HEK293 (cell line): ENCODE measurements around the gene CNGB1.

Experiments
- CTCF ChIP-seq: fragments of 450-650 bp; formaldehyde crosslinking; IDR thresholded peaks from 2 replicates; pipeline ENCODE4 v1.5.1; 2016; ENCODE audit warnings: missing biosample characterization, missing genetic modification characterization
- SP3 ChIP-seq: fragments of 450-650 bp; formaldehyde crosslinking; IDR thresholded peaks from 2 replicates; pipeline ENCODE4 v1.5.1; 2016; ENCODE audit warnings: missing biosample characterization, missing genetic modification characterization
- TCF7L2 ChIP-seq: IDR thresholded peaks from 2 replicates; pipeline ENCODE4 v1.6.1; 2011; ENCODE audit warnings: low read depth, mild to moderate bottlenecking, inconsistent platforms, low read length, moderate library complexity, borderline replicate concordance
- ZBTB11 ChIP-seq: fragments of 450-650 bp; formaldehyde crosslinking; conservative IDR thresholded peaks from 2 replicates; pipeline ENCODE4 v1.5.1; 2016; ENCODE audit warnings: low read depth, missing biosample characterization, missing genetic modification characterization
- ZFP41 ChIP-seq: fragments of 450-650 bp; formaldehyde crosslinking; IDR thresholded peaks from 2 replicates; pipeline ENCODE4 v1.5.1; 2016; ENCODE audit warnings: missing biosample characterization, missing genetic modification characterization, borderline replicate concordance
- ZNF2 ChIP-seq: fragments of 450-650 bp; formaldehyde crosslinking; IDR thresholded peaks from 2 replicates; pipeline ENCODE4 v1.5.1; 2016; ENCODE audit warnings: missing biosample characterization, missing genetic modification characterization
- ZNF335 ChIP-seq: fragments of 450-650 bp; formaldehyde crosslinking; conservative IDR thresholded peaks from 2 replicates; pipeline ENCODE4 v1.5.1; 2016; ENCODE audit warnings: missing biosample characterization, missing genetic modification characterization
- ZNF449 ChIP-seq: fragments of 450-650 bp; formaldehyde crosslinking; IDR thresholded peaks from 2 replicates; pipeline ENCODE4 v1.5.1; 2017; ENCODE audit warnings: missing biosample characterization, mild to moderate bottlenecking, missing genetic modification characterization, moderate library complexity
- ZNF529 ChIP-seq: fragments of 450-650 bp; formaldehyde crosslinking; IDR thresholded peaks from 2 replicates; pipeline ENCODE4 v1.5.1; 2017; ENCODE audit warnings: missing genetic modification characterization, missing biosample characterization; ENCODE audit not compliant: insufficient replicate concordance
- ZNF530 ChIP-seq: fragments of 450-650 bp; formaldehyde crosslinking; IDR thresholded peaks from 2 replicates; pipeline ENCODE4 v1.5.1; 2016; ENCODE audit warnings: low read depth, missing biosample characterization, missing genetic modification characterization
- TF ChIP-seq, protein P1 (sequence below): fragments of 450-650 bp; formaldehyde crosslinking; IDR thresholded peaks from 2 replicates; pipeline ENCODE4 v1.5.1; 2016; ENCODE audit warnings: missing biosample characterization, missing genetic modification characterization
- TF ChIP-seq, protein P2 (sequence below): fragments of 450-650 bp; formaldehyde crosslinking; IDR thresholded peaks from 2 replicates; pipeline ENCODE4 v1.5.1; 2016; ENCODE audit warnings: missing biosample characterization, missing genetic modification characterization, borderline replicate concordance
- TF ChIP-seq, protein P3 (sequence below): fragments of 450-650 bp; formaldehyde crosslinking; IDR thresholded peaks from 2 replicates; pipeline ENCODE4 v1.5.1; 2016; ENCODE audit warnings: missing biosample characterization, missing genetic modification characterization

DNA sequence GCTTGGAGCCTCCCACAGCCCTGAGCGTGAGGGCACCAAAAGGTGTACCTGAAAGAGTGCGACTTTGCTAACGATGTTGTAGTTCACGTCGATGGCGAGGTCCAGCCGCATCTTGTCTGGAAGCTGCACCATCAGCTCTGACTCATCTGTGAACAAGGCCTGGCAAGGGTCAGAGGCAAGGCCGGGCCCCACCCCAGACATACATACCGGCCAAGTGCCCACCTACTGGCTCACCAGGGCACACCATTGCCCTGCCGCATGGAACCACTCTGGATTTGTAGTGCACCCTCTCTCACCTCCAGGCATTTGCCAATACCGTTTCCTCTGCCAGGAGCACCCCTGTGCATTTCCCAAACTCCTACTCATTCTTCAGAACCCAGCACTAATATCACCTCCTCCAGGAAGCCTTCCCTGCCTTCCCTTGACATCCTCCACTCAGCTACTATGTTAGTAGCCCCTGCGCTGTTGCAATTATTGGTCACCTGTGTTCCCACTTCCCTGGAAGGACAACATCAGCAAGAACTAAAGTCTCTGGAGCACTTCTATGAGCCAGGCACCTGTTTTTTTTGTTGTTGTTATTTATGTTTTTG lies 69.4 kb downstream of the CNGB1 start:
- TF ChIP-seq ZBTB11 (tag by site-specific recombination): no peak
- TF ChIP-seq, protein P1, sequence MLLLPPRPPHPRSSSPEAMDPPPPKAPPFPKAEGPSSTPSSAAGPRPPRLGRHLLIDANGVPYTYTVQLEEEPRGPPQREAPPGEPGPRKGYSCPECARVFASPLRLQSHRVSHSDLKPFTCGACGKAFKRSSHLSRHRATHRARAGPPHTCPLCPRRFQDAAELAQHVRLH (tag by site-specific recombination): no peak
- no peak for TF ChIP-seq ZNF529 (tag by site-specific recombination)
- TF ChIP-seq, protein P2, sequence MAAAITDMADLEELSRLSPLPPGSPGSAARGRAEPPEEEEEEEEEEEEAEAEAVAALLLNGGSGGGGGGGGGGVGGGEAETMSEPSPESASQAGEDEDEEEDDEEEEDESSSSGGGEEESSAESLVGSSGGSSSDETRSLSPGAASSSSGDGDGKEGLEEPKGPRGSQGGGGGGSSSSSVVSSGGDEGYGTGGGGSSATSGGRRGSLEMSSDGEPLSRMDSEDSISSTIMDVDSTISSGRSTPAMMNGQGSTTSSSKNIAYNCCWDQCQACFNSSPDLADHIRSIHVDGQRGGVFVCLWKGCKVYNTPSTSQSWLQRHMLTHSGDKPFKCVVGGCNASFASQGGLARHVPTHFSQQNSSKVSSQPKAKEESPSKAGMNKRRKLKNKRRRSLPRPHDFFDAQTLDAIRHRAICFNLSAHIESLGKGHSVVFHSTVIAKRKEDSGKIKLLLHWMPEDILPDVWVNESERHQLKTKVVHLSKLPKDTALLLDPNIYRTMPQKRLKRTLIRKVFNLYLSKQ: no peak
- no peak for TF ChIP-seq ZNF449 (tag by site-specific recombination)
- TF ChIP-seq ZNF335 (tag by site-specific recombination): no peak
- no peak for TF ChIP-seq CTCF (tag by site-specific recombination)
- no peak for TF ChIP-seq TCF7L2
- TF ChIP-seq SP3 (tag by site-specific recombination): no peak
- TF ChIP-seq, protein P3, sequence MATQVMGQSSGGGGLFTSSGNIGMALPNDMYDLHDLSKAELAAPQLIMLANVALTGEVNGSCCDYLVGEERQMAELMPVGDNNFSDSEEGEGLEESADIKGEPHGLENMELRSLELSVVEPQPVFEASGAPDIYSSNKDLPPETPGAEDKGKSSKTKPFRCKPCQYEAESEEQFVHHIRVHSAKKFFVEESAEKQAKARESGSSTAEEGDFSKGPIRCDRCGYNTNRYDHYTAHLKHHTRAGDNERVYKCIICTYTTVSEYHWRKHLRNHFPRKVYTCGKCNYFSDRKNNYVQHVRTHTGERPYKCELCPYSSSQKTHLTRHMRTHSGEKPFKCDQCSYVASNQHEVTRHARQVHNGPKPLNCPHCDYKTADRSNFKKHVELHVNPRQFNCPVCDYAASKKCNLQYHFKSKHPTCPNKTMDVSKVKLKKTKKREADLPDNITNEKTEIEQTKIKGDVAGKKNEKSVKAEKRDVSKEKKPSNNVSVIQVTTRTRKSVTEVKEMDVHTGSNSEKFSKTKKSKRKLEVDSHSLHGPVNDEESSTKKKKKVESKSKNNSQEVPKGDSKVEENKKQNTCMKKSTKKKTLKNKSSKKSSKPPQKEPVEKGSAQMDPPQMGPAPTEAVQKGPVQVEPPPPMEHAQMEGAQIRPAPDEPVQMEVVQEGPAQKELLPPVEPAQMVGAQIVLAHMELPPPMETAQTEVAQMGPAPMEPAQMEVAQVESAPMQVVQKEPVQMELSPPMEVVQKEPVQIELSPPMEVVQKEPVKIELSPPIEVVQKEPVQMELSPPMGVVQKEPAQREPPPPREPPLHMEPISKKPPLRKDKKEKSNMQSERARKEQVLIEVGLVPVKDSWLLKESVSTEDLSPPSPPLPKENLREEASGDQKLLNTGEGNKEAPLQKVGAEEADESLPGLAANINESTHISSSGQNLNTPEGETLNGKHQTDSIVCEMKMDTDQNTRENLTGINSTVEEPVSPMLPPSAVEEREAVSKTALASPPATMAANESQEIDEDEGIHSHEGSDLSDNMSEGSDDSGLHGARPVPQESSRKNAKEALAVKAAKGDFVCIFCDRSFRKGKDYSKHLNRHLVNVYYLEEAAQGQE (tag by site-specific recombination): no peak
- TF ChIP-seq ZNF2 (tag by site-specific recombination): no peak
- no peak for TF ChIP-seq ZFP41 (tag by site-specific recombination)
- no peak for TF ChIP-seq ZNF530 (tag by site-specific recombination)
